HG03064 (cell line): ENCODE measurements around the gene SLC41A2.
"Not testable (repeated sequence)": the region's sequence is repeated elsewhere in the genome, so short reads cannot be mapped to it uniquely, and the experiment has no call there.

Experiments used
- ATAC-seq: cut with Tn5 transposase; IDR thresholded peaks from one replicate; pipeline ENCODE4 v1.9.1; 2021; ENCODE audit warnings: low read depth; ENCODE audit not compliant: unreplicated experiment

Gene SLC41A2

DNA sequence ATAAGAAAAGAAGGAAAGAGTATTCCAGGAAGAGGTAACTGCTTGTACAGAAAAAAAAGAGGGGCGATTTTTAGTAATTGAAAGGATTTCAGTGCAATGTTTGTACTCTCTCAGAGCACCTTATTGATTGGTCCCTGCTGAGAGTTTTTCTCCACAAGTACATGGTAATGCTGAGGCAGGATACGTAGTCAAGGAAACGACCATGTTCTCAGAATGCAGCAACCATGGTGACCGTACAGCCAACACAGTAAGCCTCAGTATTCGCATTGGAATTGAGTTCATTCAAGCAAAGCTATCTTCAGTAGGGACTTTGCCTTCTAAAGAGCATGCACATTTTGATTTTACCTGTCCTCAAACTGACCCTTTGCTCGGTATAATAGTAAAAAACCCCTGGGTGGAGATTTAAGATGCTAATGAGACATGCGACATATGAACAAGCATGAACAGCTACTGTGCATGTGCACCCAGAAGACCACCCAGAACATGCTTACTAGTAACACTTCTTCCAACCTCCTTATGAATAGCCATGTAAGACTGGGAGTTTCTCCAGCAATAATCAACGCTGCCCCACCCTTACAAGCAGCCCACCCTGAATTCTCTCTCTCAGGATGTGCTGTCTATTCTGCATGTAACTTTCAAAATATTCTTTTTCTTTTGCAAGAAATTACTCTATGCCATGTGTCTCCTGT lies 6.2 kb upstream of the SLC41A2 start:
- no peak for ATAC-seq

DNA sequence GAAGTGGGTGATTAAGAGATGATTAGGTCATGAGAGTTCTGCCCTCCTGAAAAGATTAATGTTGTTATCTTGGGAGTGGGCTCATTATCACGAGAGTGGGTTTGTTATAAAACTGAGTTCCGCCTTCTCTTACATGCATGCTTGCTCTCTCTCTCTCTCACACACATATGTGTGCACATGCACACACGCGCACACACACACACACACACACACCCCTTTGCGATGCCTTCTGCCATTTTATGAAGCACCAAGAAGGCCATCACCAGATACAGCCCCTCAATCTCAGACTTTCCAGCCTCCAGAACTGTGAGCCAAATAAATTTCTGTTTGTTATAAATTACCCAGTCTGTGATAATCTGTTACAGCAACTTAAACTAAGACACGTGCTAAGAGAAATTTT lies 5.7 kb upstream of the SLC41A2 start:
- no peak for ATAC-seq

DNA sequence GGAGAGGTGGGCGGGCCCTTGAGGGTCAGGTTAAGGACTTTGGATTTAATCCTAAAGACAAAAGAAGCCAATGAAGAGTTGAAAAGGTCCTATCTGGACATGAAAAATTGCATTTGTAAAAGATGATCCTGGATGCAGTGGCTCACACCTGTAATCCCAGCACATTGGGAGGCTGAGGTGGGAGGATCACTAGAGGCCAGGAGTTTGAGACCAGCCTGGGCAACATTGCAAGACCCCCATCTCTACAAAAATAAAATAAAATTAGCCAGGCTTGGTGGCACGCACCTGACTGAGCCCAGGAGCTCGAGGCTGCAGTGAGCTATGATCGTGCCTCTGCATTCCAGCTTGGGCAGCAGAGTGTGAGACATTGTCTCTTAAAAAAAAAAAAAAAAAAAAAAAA lies 2.4 kb upstream of the SLC41A2 start:
- no peak for ATAC-seq

DNA sequence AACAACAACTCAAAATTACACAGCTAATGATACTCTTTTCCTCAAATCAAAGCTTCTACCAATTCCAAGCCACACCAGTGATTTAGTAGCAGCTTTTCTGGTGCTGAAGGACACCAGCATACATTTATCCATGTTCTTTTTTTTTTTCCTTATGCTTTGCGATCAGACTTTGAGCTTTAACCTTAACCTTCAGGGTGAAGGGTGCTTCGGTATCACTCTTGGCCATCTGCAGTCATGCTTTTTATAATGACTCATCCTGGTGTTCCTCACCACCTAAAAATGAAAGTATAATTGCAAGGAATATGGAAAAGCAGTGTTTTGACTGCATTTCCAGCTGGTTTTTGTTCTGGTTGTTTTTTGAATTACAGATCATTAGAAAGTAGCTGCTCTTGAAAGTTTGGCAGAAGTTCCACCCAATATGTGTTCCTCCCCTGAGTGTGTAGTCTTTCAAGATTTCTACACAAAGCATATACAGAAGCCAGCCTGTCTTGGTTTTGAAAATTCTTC lies 1.3 kb upstream of the SLC41A2 start:
- ATAC-seq, result no peak

DNA sequence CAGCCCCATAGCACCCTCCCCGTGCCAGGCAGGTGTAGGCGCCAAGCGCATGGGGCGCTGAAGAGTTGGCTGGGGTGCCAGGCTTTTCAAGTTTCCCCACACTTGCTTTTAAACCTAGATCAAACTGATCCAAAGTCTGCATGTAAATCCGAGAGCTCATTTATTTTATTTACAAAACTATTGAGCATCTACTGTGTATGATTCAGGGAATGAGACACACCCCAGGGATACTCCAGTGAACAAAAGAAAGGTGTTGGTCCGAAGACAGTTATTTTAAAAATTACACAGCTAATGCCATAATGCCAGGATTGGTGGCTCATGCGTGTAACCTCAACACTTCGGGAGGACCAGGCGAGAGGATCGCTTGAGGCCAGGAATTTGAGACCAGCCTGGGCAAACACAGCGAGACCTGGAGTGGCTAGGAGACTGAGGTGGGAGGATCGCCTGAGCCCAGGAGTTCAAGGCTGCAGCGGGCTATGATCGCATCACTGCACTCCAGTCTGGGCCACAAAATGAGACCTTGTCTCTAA lies 780 bp upstream of the SLC41A2 start:
- ATAC-seq, result no peak

DNA sequence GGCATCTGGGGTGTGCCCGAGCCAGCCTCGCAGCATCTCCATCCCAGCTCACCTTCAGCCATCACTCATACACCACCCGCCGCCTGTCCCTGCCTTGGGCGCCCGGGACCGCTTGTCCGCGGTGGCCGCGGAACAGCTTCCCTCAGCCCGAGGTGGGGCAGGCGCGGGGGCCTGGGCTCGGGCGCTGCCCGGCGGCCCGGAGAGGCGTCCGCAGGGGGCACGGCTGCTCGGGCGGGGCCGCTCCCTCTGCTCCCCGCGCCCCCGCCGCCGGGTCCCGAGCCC lies 430 bp downstream of the SLC41A2 start:
- ATAC-seq, result peak; percentile 29

DNA sequence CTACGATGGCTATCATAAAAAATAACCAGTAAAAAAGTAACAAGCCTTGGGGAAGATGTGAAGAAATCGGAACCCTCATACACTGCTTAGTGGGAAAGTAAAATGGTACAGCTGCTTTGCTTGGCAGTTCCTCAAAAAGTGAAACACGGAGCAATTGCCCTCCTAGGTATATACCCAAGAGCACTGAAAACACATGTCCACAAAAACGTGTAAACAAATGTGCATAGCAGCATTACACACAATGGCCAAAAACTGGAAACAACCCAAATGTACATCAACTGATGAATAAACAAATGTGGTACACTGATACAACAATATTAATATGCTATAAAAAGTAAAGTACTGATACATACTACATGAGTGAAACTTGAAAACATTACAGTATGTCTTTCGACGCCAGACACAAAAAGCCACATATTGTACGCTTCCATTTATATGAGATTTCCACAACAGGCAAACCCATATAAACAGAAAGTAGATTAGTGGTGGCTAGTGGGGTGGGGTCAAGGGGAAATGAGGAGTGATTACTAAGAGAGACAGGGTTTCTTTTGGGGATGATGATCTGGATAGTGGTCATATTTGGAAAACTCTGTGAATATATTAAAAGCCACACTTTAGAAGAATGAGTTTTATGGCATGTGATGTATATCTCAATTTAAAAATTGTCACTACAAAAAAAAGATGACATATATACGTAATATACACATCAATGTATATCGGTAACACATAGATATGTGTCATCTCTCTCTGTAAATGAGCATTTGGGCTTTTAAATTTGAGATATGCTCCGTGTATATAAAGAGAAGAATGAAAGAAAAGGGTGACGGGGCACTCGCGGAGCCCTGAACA lies 996 bp downstream of the SLC41A2 start:
- ATAC-seq, result no peak

DNA sequence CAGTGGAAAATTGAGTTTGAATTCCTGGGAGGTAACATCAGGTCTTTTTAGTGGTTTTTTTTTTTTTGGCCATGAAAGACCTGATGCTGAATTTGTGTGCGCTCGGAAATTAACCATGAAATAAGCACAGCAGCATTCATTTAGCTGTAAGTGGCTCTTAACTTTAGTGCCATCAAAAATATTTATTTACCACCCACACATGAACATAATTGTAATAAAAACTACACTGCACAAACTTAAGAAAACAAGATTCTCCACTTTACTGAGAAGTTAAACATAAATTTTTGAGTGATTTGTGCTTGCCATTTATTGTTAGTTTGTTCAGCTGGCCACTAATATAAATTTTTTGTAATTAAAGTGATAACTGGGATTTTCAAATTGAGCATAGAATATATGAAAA lies 2.4 kb downstream of the SLC41A2 start:
- no peak for ATAC-seq

DNA sequence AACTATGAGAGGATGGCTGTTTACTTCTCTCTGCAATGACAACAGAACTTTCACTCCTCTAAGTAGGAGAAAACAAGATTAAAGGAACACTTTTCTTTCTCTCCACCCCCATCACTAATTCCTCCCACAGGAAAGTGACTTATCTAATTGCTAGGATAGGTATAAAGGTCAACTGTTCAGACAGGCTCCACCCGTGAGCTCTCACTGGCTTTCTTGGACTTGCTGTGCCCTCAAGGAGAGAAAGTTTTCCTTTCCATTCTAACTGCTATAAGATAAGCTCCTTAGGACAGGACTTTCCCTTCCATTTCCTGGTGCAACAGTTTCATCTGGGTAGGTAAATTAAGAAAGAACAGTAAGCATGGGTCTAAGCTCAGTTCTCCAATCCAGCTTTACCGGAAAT lies 4.8 kb downstream of the SLC41A2 start:
- no peak for ATAC-seq

DNA sequence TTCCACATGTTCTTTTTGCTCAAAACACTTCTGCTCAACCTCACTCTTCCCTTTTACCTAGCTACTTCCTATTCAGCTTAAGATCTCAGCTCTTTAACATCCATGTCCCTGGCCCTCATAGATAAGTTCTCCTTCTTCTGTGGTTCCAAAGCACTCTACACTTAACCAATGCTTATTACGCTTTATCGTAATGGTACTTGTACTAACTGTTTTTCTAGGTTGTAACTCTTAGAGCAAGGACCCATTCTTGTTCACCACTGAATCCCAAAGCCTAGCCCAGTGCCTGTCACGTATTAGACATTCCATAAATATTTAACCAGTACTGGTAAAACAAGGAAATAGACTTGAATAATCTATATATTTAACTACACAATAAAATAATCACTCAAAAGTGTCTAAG lies 5.3 kb downstream of the SLC41A2 start:
- ATAC-seq, result no peak

DNA sequence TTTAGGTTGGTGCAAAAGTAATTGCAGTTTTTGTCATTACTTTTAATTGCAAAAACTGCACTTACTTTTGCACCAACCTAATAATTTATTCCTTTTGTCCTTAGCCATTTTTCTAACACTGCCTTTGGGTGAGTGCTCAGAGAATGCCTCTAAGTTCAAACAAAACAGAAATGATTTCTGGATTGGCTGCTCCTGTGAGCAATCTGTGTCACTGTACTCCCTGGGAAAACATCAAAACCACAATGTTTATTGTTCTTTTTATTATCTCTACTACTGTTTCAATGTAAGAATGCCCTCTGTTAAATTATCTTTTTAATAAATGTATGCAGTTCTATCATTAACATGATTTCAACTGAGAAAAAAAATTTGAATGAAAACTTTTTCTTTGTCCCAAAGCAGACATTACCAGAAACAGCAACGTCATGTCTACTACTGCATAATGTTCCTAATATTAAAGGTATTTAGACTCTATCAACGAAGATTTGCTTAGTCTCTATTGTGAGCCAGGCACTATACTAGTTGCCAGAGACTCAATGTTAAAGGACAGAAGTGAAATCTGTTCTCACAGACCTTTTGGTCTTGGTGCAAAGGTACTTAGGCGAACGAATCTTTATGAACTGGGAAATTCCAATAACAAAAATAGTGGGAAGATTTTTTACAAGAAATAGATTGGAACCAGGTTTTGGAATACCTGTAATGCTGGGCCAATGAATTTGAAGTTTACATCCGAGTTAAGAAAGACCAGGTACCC lies 6.2 kb downstream of the SLC41A2 start:
- ATAC-seq, result no peak

DNA sequence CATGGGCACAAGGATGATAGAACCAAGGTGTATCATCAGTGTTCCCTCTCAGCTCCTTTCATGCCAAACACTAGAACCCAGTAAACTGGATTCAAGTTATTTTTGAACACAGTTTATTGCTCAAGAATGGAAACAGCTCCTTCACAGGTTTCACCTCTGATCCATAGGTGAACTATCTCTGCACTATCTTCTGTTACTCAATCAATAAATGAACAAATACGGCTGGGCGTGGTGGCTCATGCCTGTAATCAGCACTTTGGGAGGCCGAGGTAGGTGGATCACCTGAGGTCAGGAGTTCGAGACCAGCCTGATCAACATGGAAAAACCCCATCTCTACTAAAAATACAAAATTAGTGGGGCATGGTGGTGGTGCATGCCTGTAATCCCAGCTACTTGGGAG lies 9.4 kb downstream of the SLC41A2 start:
- ATAC-seq, result not testable (repeated sequence)

DNA sequence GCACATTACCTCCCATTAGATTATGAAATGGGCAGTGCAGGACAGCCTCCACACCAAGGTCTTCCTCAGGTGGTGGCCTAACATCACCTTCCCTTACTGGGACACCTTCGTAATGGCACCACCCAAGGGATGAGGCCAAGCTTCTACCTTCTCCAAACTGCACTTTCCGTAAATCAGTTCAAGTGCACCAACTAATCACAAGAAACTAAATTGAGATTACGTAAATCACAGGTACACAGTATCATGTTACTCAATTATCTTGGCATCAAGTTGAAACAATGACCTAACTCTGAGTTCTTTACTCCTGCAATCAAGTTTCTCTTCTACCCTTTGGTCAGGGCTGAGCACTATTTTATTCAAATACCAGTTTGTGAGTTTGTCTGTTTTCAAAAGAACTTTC lies 13.8 kb downstream of the SLC41A2 start:
- ATAC-seq, result no peak

DNA sequence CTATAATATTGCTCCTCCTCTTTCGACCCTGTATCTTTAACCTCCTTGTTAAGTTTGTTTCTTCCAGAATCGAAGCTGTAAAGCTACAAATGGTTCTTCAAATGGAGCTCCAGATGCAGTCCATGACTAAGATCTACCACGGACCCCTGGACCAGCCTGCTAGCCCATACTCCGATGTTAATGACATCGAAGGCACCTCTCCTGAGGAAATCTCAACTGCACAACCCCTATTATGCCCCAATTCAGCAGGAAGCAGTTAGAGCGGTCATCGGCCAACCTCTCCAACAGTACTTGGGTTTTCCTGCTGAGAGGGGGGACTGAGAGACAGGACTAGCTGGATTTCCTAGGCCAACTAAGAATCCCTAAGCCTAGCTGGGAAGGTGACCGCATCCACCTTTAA lies 14.7 kb downstream of the SLC41A2 start:
- not testable (repeated sequence) for ATAC-seq

DNA sequence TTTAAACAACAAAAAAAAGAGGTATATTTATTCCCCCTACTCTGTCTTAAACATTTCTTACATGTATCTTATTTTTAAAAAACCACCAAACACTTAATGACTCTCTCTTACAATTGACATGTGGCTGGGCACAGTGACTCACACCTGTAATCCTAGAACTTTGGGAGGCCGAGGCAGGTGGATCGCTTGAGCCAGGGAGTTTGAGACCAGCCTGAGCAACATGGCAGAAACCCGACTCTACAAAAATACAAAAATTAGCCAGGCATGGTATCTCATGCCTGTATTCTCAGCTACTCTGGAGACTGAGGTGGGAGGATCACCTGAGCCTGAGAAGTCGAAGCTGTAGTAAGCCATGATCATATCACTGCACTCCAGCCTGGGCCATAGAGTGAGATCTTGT lies 16.0 kb downstream of the SLC41A2 start:
- no peak for ATAC-seq

DNA sequence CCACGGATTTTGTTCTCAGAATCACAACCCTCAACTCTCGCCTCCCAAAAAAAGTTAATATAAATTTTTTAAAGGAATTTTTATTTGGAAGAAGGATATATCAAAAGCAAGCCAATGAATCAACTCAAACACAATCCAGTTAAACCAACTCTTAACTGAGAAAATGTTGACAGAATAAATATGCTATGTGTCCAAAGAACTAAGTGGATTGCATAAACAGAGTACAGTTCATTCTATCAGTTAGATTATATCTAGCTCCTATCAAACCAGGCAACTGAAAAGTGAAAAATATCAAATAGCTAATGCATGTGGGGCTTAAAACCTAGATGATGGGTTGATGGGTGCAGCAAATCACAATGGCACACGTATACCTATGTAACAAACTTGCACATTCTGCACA lies 16.6 kb downstream of the SLC41A2 start:
- ATAC-seq, result no peak

DNA sequence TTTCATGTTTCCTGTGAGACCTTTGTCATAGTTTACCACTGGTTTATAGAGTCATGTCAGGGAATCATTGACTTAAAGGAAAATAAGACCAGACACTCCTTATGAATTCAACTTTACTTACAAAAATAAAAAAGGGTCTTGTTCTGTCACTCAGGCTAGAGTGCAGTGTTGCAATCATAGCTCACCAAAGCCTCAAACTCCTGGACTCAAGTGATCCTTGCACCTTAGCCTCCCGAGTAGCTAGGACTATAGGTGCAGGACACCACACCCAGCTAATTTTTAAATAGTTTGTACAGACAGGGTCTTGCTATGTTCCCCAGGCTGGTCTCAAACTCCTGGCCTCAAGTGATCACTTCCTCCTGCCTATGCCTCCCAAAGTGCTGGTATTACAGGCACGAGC lies 19.0 kb downstream of the SLC41A2 start:
- ATAC-seq, result no peak

DNA sequence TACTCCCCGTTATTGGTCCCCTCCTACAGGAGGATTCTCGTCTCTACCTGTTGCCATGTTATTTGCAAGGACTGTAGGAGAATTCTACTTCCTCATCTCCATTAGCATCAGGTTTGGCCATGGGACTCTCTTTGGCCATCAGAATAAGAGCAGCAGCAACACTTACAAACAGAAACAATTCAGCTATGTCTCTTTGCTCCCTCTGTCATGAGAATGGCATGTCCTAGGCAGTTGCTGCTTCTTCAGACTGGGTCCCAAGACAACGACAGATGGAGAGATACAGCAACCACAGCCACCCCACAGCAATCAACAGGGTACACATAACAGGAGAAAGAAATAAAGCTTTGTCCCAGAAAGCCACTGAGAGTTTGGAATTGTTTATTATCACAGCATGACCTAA lies 19.7 kb downstream of the SLC41A2 start:
- ATAC-seq, result no peak

DNA sequence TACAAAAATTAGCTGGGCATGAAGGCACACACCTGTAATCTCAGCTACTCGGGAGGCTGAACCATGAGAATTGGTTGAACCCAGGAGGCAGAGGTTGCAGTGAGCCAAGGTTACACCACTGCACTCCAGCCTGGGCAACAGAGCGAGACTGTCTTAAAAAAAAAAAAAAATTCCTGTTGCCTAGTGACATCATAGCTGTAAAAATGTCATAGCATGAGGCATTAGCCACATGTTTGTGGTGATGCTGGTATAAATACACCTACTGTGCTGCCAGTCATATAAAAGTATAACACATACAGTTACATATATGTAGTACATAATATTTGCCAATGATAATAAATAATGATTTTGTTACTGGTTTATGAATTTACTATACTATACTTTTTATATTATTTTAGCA lies 22.2 kb downstream of the SLC41A2 start:
- ATAC-seq, result no peak

DNA sequence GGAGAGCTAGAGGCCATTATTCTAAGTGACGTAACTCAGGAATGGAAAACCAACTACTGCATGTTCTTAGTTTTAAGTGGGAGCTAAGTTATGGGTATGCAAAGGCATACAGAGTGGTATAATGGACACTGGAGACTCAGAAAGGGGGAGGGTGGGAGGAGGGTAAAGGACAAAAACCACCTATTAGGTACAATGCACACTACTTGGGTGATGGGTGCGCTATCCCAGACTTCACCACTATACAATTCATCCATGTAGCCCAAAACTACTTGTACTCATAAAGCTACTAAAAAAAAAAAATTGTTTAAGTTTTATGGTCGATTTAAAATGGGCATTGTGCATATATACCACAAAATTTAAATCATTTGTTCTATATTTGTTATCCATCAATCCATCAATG lies 24.3 kb downstream of the SLC41A2 start:
- no peak for ATAC-seq

DNA sequence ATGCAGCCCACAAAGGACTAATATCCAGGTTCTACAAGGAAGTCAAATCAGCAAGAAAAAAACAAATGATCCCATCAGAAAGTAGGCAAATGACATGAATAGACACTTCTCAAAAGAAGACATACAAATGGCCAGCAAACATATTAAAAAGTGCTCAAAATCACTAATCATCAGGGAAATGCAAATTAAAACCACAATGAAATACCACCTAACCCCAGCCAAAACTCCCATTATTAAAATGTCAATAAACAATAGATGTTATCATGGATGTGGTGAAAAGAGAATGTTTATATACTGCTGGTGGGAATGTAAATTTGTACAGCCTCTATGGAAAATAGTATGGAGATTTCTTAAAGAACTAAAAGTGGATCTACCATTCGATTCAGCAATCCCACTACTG lies 25.0 kb downstream of the SLC41A2 start:
- ATAC-seq, result no peak
